Endodermal cell (in vitro differentiated cells): Measurements from ENCODE around the gene PCSK6. TPM values are rescaled to one million over a fixed set of nuclear protein-coding genes. Genes with fewer than 3 reads are reported as not detected.

Experiments
- DNase-seq: peaks from one replicate; pipeline ENCODE4 v3.0.0-alpha.2; 2017
- H3K27ac ChIP-seq: 2 replicates; pipeline ENCODE4 v1.5.1; 2013; ENCODE audit warnings: mild to moderate bottlenecking, low read depth, low read length, moderate library complexity
- H3K27me3 ChIP-seq: 2 replicates; pipeline ENCODE4 v1.6.1; 2013; ENCODE audit warnings: mild to moderate bottlenecking, low read length, moderate library complexity; ENCODE audit not compliant: insufficient read depth, control insufficient read depth, poor library complexity, severe bottlenecking
- H3K36me3 ChIP-seq: 2 replicates; pipeline ENCODE4 v1.7.0; 2013; ENCODE audit warnings: mild to moderate bottlenecking, low read length, moderate library complexity; ENCODE audit not compliant: control insufficient read depth, insufficient read depth
- H3K4me1 ChIP-seq: one replicate; pipeline ENCODE4 v1.7.0; 2013; ENCODE audit warnings: low read length; ENCODE audit not compliant: control insufficient read depth, insufficient read depth
- H3K4me3 ChIP-seq: 2 replicates; pipeline ENCODE4 v1.5.1; 2013; ENCODE audit warnings: mild to moderate bottlenecking, low read length, moderate library complexity
- H3K9ac ChIP-seq: 2 replicates; pipeline ENCODE4 v1.6.1; 2013; ENCODE audit warnings: mild to moderate bottlenecking, low read length, moderate library complexity; ENCODE audit not compliant: poor library complexity, severe bottlenecking; ENCODE audit errors: extremely low read depth
- H3K9me3 ChIP-seq: 2 replicates; pipeline ENCODE4 v1.6.1; 2013; ENCODE audit warnings: mild to moderate bottlenecking, low read length, moderate library complexity; ENCODE audit not compliant: control insufficient read depth
- H3K27ac Mint-ChIP-seq: 2 replicates; pipeline ENCODE4 v1.8.0; 2020; ENCODE audit warnings: mixed read lengths
- H3K27me3 Mint-ChIP-seq: 2 replicates; pipeline ENCODE4 v1.8.0; 2021; ENCODE audit warnings: mild to moderate bottlenecking, mixed read lengths; ENCODE audit not compliant: insufficient read depth
- H3K36me3 Mint-ChIP-seq: 2 replicates; pipeline ENCODE4 v1.8.0; 2020; ENCODE audit warnings: low read depth, mixed read lengths
- H3K4me1 Mint-ChIP-seq: 2 replicates; pipeline ENCODE4 v1.8.0; 2020; ENCODE audit warnings: mixed read lengths
- H3K4me3 Mint-ChIP-seq: 2 replicates; pipeline ENCODE4 v1.8.0; 2020; ENCODE audit warnings: mild to moderate bottlenecking, moderate library complexity, mixed read lengths
- H3K9me3 Mint-ChIP-seq: 2 replicates; pipeline ENCODE4 v1.8.0; 2020; ENCODE audit warnings: mild to moderate bottlenecking, mixed read lengths
- whole genome bisulfite sequencing, 2 experiments: methylation state at CpG; one replicate each; pipeline versions ENCODE4 v1.1.5 to v1.1.7; 2013; ENCODE audit warnings: missing lambda C conversion rate in 2 of 2, mixed read lengths in 1 of 2; ENCODE audit not compliant: insufficient coverage in 1 of 2, insufficient read length in 1 of 2; 5-methylcytosine and 5-hydroxymethylcytosine counted together
- total RNA-seq, 2 donors: library from RNA; stranded (reverse); fragmentation: NEBNext Ultra II Directional in 1 of 2; extraction: Animal tissue kit (Norgen Biotek cat#: 25700) in 1 of 2; gene quantifications; 2 replicates in 1 of 2; 3 replicates in 1 of 2; pipeline ENCODE4 v1.2.1, GENCODE V29; 2021
- TF ChIP-seq, protein P1 (sequence below): fragments of 200-600 bp; sonication (generic); conservative IDR thresholded peaks from 2 replicates; pipeline ENCODE4 v1.5.0; 2021; ENCODE audit warnings: antibody characterized with exemption, mild to moderate bottlenecking

PCSK6 gene
- total RNA-seq, 2 donors from 2014 or later, result 6.6 to 9.8 TPM

DNA sequence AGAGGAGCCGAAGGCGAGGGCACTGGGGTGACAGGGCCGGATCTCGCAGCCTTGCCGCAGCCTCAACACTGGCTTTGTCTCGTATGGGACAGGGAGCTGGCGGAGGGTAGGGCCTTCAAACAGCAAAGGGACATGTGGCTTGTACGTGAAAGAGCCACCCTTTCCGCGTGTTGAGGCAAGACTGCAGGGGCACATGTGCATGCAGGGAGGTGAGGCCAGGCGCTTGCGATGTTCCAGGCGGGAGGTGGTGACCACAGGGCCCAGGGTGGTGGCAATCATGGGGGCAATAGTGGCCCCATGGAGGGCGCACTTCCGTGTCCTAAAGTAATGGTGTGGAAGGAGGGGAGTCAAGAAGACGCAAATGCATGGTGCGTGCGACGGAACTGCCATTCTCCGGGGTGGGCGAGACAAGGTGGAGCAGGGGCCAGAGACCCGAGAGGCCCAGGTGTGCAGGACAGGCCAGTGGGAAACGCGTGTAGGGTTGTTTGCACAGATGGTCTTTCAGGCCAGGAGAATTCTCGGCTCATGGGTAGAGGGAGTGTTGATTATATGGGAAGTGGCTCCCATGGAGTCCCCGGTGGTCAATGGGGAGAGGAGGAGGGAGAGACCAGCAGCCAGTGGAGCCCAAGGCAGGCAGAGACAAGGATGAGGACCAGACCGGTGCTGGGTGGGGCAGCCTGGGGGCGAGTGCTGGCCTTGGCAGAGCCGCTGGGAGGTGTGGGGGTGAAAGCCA is 45.8 kb upstream of the PCSK6 start:
- whole genome bisulfite sequencing, 2 experiments, result 92% methylated on average over 21 to 29 of the region's 29 CpGs
- Histone ChIP-seq H3K27ac (no peak overlapping the region), H3K36me3 (no peaks in the 10 kb centered on the region), H3K27me3 (no peaks in the 10 kb centered on the region), H3K4me1 (no peaks in the 10 kb centered on the region), H3K4me3 (no peak overlapping the region), H3K9me3 (no peaks in the 10 kb centered on the region), H3K9ac (no peak overlapping the region)
- Mint-ChIP-seq H3K27me3 (no peaks in the 10 kb centered on the region), H3K27ac (no peak overlapping the region), H3K4me1 (peaks cover 2% of the 10 kb centered on the region), H3K9me3 (no peaks in the 10 kb centered on the region), H3K36me3 (no peaks in the 10 kb centered on the region), H3K4me3 (no peak overlapping the region)
- DNase-seq, result peak; percentile 38
- TF ChIP-seq, protein P1, sequence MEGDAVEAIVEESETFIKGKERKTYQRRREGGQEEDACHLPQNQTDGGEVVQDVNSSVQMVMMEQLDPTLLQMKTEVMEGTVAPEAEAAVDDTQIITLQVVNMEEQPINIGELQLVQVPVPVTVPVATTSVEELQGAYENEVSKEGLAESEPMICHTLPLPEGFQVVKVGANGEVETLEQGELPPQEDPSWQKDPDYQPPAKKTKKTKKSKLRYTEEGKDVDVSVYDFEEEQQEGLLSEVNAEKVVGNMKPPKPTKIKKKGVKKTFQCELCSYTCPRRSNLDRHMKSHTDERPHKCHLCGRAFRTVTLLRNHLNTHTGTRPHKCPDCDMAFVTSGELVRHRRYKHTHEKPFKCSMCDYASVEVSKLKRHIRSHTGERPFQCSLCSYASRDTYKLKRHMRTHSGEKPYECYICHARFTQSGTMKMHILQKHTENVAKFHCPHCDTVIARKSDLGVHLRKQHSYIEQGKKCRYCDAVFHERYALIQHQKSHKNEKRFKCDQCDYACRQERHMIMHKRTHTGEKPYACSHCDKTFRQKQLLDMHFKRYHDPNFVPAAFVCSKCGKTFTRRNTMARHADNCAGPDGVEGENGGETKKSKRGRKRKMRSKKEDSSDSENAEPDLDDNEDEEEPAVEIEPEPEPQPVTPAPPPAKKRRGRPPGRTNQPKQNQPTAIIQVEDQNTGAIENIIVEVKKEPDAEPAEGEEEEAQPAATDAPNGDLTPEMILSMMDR, result no peak

DNA sequence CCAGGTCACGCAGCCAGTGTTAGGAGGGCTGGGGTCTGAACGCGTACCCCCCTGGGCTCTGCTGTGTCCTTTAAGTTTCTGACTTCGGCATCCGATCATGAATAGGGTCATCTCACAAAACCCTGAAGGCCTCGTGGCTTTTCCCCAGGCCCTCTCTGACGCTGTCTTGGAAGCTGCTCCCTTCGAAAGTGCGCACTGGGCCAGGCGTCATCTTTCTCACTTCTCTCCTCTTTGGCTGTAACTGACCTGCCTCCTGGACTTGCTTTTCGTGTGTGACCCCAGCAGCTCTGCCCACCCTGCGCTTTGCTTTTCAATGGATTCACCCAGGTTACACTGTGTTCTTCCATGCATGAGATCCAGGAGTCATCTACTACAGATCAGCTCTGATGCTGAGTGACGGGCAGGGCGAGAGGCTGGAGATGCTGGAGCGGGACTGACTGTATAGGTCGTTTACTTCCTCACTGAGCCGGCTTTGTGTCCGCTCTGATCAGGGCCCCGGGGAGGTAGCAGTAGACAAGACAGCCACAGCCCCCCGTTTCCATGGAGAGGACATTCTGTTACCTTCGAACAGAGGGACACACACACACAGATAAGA is 45.0 kb upstream of the PCSK6 start:
- Mint-ChIP-seq H3K4me1 (peaks cover 2% of the 10 kb centered on the region), H3K4me3 (no peak overlapping the region), H3K27ac (no peak overlapping the region), H3K27me3 (no peaks in the 10 kb centered on the region), H3K36me3 (no peaks in the 10 kb centered on the region), H3K9me3 (no peaks in the 10 kb centered on the region)
- Histone ChIP-seq H3K27ac (no peak overlapping the region), H3K4me3 (no peak overlapping the region), H3K27me3 (no peaks in the 10 kb centered on the region), H3K9me3 (no peaks in the 10 kb centered on the region), H3K36me3 (no peaks in the 10 kb centered on the region), H3K9ac (no peak overlapping the region), H3K4me1 (no peaks in the 10 kb centered on the region)
- no peak for DNase-seq
- WGBS, 2 experiments, result 91% methylated on average over 14 to 21 of the region's 21 CpGs
- TF ChIP-seq, protein P1, result no peak

DNA sequence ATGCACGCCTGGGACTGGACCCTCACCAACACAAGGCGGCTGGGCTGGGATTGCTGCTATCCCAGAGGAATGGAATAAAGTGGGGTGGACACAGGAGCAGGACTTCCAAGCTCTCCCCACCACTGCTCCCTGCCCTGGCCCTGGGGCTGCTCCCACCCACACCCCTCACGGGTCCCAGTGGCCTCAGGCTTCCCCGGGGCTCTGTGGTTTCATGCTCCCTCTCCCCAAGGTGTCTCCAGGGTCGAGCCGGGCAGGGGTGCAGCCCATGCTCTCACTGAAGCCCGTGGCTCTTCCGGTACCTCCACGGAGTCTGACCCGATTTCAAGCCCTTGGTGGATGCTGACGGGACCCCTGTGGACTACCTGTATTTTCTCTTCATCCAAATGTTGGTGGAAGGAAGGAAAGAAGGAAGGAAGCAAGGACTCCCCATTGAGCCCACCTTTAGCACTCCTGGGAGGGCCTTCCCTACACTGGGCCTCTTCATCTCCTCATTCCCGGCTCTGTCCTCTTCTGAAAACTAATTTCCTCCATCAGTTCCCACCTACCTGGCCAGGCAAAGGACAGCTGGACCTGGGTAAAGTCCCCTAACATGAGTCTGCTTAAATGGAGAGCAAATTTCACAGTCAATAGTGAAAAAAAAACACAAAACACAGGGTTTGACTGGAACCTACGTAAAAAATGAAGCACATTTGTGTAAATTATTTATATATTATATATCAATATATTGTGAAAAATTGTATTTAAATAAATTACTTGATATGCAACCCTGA is 44.0 kb upstream of the PCSK6 start:
- DNase-seq, result no peak
- H3K9me3 ChIP-seq, result no peaks in the 10 kb centered on the region
- H3K4me3 ChIP-seq, result no peak overlapping the region
- Mint-ChIP-seq H3K4me1 (peaks cover 10% of the 10 kb centered on the region), H3K27ac (no peak overlapping the region), H3K9me3 (no peaks in the 10 kb centered on the region), H3K36me3 (no peaks in the 10 kb centered on the region), H3K4me3 (no peak overlapping the region), H3K27me3 (no peaks in the 10 kb centered on the region)
- 91 to 100% methylated on average over 8 to 12 of the region's 13 CpGs for whole genome bisulfite sequencing, 2 experiments
- no peak overlapping the region for H3K9ac ChIP-seq
- H3K27ac ChIP-seq, result no peak overlapping the region
- H3K4me1 ChIP-seq, result peaks cover 2% of the 10 kb centered on the region
- H3K36me3 ChIP-seq, result no peaks in the 10 kb centered on the region
- TF ChIP-seq, protein P1, result no peak
- no peaks in the 10 kb centered on the region for H3K27me3 ChIP-seq
